GM12873 (cell line): Measurements from ENCODE around the gene SH2D2A.

Experiments used
- TF ChIP-seq, protein P1 (sequence below): IDR thresholded peaks from 2 replicates; pipeline ENCODE4 v1.5.1; 2012; ENCODE audit warnings: low read depth, mild to moderate bottlenecking, moderate library complexity, low read length, control low read depth; ENCODE audit not compliant: insufficient read depth; ENCODE audit errors: missing control alignments

SH2D2A gene

DNA sequence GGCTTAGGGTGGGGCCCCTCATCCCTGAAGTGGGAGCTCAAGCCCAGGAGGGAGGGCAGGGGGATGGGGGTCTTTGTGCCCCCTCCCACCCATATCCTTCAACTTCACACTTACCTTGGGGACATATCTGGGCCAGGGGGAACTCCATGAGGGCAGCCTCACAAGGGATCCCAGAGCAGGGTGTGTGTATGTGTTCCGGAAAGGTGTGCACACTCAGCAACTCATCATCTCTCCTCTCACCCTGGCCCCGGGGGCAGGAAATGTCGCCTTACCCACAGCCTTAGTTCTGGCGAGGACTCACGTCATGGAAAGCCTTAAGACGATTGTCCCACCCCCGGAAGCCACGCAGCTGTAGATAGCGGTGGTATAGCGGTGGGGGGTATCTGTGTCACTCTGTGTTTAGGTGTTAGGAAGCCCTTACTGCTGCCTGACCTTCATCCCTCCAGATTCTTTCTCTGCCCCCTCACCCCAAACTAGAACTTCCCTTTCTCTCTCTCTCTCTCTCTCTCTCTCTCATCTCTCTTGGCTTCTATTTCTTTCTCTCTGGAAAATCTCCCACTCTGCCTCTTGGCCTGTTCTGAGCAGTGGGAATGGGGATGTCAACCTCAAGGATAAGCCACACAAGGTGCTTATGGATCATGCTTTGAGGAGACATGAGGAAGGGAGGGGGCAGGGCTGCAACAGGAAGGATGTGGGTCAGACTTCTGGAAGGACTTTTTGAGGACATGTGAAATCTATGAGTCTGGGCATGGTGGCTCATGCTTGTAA lies at the start of gene SH2D2A:
Gene SH2D2A, minus strand, starts transcription at position 288 of the 768 bp plus-strand sequence. Its CDS starts 140 bp downstream, at position 148.
- TF ChIP-seq, protein P1, sequence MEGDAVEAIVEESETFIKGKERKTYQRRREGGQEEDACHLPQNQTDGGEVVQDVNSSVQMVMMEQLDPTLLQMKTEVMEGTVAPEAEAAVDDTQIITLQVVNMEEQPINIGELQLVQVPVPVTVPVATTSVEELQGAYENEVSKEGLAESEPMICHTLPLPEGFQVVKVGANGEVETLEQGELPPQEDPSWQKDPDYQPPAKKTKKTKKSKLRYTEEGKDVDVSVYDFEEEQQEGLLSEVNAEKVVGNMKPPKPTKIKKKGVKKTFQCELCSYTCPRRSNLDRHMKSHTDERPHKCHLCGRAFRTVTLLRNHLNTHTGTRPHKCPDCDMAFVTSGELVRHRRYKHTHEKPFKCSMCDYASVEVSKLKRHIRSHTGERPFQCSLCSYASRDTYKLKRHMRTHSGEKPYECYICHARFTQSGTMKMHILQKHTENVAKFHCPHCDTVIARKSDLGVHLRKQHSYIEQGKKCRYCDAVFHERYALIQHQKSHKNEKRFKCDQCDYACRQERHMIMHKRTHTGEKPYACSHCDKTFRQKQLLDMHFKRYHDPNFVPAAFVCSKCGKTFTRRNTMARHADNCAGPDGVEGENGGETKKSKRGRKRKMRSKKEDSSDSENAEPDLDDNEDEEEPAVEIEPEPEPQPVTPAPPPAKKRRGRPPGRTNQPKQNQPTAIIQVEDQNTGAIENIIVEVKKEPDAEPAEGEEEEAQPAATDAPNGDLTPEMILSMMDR: no peak

DNA sequence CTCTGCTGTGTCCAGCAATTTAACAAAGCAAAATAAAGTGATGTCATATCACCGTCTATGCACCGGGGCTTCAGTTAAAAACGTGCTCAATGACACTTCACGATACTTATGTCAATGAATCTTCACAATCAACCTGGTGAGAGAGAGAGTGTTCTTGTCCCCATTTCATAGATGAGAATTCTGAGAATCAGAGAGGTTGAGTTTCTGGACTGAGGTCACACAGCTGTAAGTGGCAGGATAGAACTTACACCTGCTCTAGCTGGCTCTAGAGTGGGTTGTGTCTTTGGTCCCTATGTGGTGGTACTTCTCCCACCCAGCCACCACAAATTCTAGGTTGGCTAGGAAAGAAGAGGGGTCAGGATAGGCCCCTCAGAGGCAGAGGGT lies 49.2 kb upstream of the SH2D2A start:
- TF ChIP-seq, protein P1: no peak

DNA sequence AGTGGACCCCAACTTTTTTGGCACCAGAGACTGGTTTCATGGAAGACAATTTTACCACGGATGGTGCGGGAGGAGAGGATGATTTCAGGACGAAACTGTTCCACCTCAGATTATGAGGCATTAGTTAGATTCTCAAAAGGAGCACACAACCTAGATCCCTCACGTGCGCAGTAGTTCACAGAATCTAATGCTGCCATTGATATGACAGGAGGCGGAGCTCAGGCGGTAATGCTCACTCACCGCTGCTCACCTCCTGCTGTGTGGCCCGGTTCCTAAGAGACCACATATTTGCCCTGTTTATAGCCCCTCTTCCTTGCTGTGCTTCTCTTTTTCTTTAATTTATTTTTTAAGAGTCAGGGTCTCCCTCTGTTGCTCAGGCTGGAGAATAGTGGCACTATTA lies 48.6 kb upstream of the SH2D2A start:
- TF ChIP-seq, protein P1: no peak

DNA sequence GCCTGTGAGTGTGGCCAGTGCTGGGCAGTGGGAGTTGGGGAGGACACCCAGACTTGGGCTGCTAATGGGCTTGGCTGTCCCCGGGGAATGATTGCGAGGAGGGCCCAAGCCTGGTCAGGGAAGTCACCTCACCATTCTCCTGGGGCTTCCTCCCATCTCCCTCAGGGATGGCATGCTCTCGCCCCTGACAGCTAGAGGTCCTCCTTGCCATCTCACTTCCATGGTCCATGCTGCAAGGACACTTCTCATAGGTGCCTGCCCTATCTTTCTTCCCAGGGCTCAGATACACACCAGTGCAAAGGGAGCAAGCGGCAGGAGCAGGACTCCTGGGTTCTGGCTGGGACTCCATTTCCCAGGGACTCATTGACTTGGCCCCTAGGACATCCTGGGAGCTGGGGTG lies 48.1 kb upstream of the SH2D2A start:
- TF ChIP-seq, protein P1: no peak

DNA sequence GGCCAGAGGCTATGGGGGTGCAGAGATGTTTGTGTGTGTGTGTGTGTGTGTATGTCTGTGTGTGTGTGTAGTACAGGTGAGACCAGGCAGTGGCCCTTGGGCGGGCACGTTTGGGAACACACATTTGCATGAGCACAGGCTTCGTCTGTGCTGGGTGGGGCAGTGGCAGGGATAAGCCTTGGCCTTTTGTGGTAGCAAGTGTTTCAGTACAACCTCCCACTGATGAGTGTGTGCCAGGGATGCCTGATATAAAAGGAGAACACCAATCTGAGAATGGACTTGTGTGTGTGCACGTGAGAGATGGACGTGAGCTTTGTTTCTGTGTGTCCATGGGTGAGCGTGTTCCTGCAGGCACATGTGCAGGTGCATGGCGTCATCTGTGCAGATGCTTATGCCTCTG lies 47.0 kb upstream of the SH2D2A start:
- TF ChIP-seq, protein P1: no peak

DNA sequence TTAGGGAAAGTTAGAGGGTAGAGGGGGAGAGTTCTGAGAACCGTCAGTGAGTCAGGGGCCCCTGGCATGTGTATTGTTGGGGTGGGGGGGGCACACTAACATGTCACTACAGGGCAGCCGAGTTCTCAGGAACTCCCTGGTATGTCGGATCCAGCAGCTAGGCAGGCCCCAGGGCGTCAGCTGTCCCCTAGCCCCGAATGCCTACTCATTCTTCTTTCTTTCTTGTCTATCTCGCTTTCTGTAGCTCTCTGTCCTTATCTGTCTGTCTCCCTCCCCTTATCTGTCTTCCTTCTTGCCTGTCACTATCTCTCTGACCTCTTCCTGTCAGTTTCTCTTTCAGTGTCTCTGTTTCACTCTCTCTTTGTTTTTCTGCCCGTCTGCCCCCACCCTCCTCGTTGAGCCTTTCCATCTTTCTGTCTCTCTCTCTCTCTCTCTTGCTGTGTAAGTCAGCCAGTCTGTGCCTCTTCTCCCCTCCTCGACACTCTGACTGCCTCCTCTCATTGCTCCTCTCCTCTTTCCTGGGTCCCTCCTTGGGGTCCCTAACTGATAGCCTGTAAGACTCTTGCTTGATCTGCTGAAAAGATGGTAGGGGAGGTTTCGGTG lies 46.5 kb upstream of the SH2D2A start:
- TF ChIP-seq, protein P1: no peak

DNA sequence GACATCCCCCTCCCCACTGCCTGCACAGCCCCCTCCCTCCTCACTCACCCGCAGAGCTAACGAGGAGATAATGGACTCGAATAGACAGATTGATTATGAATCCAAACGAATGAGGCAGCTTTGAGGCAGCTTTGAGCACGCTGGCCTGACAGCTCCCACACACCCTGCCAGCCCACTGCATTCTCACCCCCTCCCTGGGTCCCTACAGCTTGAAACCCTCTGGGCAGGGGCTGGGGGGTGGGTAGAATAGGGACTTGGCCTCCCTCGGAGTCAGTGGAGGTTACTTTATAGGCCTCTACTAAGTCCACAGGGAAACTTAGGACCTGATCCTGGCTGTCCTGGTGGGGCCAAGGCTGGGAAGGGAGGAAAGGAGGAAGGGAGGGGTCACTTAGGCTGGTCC lies 45.9 kb upstream of the SH2D2A start:
- TF ChIP-seq, protein P1: no peak
